ENCODE measurements around the gene POU6F2.

DNA sequence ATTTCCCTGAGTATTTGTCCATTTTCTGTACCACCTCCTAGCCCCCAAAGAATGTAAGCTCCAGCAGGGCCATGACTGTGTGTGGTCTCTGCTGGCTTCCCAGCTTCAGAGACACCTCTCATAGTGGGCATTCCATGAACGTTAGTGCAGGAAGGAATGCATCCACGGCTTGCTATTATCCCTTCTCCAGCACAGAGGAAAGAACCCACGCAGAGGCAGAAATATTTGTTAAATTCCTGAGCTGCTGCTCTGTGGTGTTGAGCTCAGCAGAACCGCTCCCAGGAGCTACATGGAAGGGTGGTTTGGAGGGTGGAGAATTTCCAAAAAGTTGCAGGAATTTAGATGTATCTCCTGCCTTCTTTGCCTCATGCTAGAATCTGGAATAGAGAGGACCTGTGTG lies 275.2 kb downstream of the POU6F2 start:
- TF ChIP-seq, protein P1, sequence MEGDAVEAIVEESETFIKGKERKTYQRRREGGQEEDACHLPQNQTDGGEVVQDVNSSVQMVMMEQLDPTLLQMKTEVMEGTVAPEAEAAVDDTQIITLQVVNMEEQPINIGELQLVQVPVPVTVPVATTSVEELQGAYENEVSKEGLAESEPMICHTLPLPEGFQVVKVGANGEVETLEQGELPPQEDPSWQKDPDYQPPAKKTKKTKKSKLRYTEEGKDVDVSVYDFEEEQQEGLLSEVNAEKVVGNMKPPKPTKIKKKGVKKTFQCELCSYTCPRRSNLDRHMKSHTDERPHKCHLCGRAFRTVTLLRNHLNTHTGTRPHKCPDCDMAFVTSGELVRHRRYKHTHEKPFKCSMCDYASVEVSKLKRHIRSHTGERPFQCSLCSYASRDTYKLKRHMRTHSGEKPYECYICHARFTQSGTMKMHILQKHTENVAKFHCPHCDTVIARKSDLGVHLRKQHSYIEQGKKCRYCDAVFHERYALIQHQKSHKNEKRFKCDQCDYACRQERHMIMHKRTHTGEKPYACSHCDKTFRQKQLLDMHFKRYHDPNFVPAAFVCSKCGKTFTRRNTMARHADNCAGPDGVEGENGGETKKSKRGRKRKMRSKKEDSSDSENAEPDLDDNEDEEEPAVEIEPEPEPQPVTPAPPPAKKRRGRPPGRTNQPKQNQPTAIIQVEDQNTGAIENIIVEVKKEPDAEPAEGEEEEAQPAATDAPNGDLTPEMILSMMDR (conservative IDR thresholded peaks at IDR 0.05 in 1 of 2, IDR thresholded peaks at IDR 0.05 in 1 of 2; ENCODE audit: low read depth in 1 of 2, low read length in 2 of 2): no peak
- no peak for TF ChIP-seq EZH2 (IDR thresholded peaks at IDR 0.05; ENCODE audit: low read length, missing control alignments)

Data from fibroblast of lung (primary cell).